K562 (cell line): ENCODE results near the gene C1orf56. TPM values are rescaled to one million over a fixed set of nuclear protein-coding genes. Genes with fewer than 3 reads are reported as not detected.

ENCODE experiments used
- EWSR1 ChIP-seq: fragments of 450-650 bp; IDR thresholded peaks from 2 replicates; pipeline ENCODE4 v1.6.1; 2018; ENCODE audit warnings: borderline replicate concordance, mild to moderate bottlenecking, low read depth, moderate library complexity; ENCODE audit not compliant: partially characterized antibody
- GATAD2A ChIP-seq: fragments of 450-650 bp; IDR thresholded peaks from 2 replicates; pipeline ENCODE4 v1.6.1; 2017
- GATAD2B ChIP-seq: fragments of 450-650 bp; IDR thresholded peaks from 2 replicates; pipeline ENCODE4 v1.6.1; 2017; ENCODE audit warnings: mild to moderate bottlenecking, borderline replicate concordance
- MEF2A ChIP-seq: IDR thresholded peaks from 2 replicates; pipeline ENCODE4 v1.6.1; 2011; ENCODE audit warnings: low read depth, mild to moderate bottlenecking, low read length, moderate library complexity; ENCODE audit not compliant: control insufficient read depth
- PRMT5 ChIP-seq: sonication (generic); formaldehyde crosslinking; IDR thresholded peaks from 2 replicates; pipeline ENCODE4 v1.5.0; 2020; ENCODE audit warnings: missing genetic modification reagents
- RAD51 ChIP-seq: fragments of 450-650 bp; IDR thresholded peaks from 2 replicates; pipeline ENCODE4 v1.7.1; 2016; ENCODE audit warnings: low read depth, mild to moderate bottlenecking, borderline replicate concordance
- RHOXF2B ChIP-seq: fragments of 250-450 bp; sonication (Bioruptor Pico); conservative IDR thresholded peaks from 2 replicates; pipeline ENCODE4 v1.5.1; 2021
- SLC30A9 ChIP-seq: fragments of 250-450 bp; sonication (Bioruptor Pico); IDR thresholded peaks from 2 replicates; pipeline ENCODE4 v1.8.0; 2022; ENCODE audit warnings: mild to moderate bottlenecking, moderate library complexity
- ZEB2 ChIP-seq: fragments of 450-650 bp; IDR thresholded peaks from 2 replicates; pipeline ENCODE4 v1.6.1; 2016
- polyA plus RNA-seq, 8 experiments: library from polyadenylated mRNA; depleted of rRNA in 4 of 8; stranded (reverse) in 5 of 8; unstranded in 3 of 8; fragments of >200 nt; fragmentation: Nextera tagmentation in 2 of 8; fragmentation: Illumina TruSeq in 1 of 8; extraction: Ambion mirVana in 2 of 8; extraction: Trizol in 1 of 8; gene quantifications; 2 replicates each; pipeline versions ENCODE4 v1.2.1 to v1.2.3, GENCODE V29; 2011 to 2014; ENCODE audit warnings: inconsistent platforms in 1 of 8, missing spikeins in 1 of 8
- total RNA-seq, 7 experiments: library from RNA; depleted of rRNA in 6 of 7; stranded (reverse); fragments of >200 nt in 6 of 7; fragmentation: Illumina TruSeq in 2 of 7; extraction: Trizol in 2 of 7; gene quantifications; 2 replicates each; pipeline versions ENCODE4 v1.2.1 to v1.2.3, GENCODE V29; 2011 to 2021; ENCODE audit warnings: low replicate concordance in 1 of 7
- TF ChIP-seq, protein P1 (sequence below), 2 experiments: fragments of 450-650 bp; IDR thresholded peaks; 2 replicates each; pipeline ENCODE4 v1.6.1; 2016; ENCODE audit warnings: mild to moderate bottlenecking in 2 of 2, borderline replicate concordance in 1 of 2, low read depth in 1 of 2, moderate library complexity in 1 of 2
- TF ChIP-seq, protein P2 (sequence below), 2 experiments: fragments of 450-650 bp in 1 of 2; sonication (generic) in 1 of 2; formaldehyde crosslinking in 1 of 2; IDR thresholded peaks; 2 replicates each; pipeline versions ENCODE4 v1.7.1 to v1.9.0; 2016 to 2022; ENCODE audit warnings: inconsistent platforms in 1 of 2, mild to moderate bottlenecking in 1 of 2, missing genetic modification reagents in 1 of 2

Gene C1orf56
- total and polyA plus RNA-seq, 9 of the 15 experiments (the other 6 are each of a cell fraction or from before 2014, with no cell fraction given): 0.18 to 15.7 (median 1.1) TPM

DNA sequence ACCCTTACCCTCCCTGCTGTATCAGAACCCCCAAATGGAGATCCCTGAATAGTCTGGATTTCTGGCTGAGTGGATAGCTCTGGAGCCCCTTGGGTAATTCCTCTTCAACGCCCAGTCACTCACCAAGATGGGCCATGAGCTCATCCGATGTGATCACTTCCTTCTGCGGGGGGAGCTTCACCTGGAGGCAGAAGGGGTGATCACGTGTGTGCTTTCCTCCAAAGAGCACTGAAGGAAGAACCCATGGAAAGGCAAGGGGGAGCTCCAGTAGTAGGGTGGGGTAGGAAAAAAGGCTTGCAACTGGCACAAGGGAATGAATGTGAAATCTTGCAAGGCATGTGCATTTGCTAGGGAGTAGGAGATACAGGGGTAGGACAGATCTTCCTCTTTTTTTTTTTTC lies 45.9 kb upstream of the C1orf56 start (continued):
- TF ChIP-seq, protein P1, sequence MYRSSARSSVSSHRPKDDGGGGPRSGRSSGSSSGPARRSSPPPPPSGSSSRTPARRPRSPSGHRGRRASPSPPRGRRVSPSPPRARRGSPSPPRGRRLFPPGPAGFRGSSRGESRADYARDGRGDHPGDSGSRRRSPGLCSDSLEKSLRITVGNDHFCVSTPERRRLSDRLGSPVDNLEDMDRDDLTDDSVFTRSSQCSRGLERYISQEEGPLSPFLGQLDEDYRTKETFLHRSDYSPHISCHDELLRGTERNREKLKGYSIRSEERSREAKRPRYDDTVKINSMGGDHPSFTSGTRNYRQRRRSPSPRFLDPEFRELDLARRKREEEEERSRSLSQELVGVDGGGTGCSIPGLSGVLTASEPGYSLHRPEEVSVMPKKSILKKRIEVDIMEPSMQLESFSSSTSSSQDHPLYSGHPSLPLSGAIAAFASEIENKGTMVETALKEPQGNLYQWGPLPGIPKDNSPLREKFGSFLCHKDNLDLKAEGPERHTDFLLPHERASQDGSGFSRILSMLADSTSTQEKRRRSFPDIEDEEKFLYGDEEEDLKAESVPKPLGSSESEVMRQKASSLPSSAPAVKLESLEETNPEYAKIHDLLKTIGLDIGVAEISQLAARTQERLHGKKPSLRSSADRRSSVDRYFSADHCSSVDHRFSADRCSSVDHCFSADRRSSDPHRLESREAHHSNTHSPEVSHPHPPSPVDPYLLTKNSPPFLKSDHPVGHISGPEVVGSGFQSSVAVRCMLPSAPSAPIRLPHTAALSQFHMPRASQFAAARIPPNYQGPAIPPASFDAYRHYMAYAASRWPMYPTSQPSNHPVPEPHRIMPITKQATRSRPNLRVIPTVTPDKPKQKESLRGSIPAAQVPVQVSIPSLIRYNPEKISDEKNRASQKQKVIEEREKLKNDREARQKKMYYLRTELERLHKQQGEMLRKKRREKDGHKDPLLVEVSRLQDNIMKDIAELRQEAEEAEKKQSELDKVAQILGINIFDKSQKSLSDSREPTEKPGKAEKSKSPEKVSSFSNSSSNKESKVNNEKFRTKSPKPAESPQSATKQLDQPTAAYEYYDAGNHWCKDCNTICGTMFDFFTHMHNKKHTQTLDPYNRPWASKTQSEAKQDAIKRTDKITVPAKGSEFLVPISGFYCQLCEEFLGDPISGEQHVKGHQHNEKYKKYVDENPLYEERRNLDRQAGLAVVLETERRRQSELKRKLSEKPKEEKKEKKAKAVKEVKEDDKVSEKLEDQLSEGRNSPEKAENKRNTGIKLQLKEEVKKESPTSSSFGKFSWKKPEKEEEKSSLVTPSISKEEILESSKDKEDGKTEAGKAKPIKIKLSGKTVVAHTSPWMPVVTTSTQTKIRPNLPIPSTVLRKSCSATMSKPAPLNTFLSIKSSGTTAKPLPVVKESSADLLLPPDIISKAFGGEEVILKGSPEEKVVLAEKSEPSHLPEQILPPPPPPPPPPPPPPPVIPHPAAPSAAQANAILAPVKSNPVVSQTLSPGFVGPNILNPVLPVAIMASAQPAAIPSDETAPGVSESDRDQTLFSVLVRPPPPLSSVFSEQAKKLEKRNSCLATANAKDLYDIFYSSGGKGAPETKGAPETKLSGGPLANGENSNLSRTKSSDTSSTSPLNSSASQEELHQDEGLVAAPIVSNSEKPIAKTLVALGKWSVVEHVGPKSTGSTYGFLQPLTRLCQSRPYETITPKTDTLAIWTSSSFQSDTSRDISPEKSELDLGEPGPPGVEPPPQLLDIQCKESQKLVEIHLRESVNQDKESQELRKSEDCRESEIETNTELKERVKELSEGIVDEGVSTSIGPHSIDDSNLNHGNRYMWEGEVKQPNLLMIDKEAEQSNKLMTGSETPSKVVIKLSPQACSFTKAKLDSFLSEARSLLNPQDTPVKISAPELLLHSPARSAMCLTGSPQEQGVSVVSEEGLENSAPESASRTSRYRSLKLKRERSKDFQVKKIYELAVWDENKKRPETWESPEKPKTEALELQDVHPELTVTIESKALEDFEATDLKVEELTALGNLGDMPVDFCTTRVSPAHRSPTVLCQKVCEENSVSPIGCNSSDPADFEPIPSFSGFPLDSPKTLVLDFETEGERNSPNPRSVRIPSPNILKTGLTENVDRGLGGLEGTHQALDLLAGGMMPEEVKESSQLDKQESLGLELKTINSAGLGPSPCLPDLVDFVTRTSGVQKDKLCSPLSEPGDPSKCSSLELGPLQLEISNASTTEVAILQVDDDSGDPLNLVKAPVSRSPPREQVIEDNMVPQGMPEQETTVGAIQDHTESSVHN (IDR thresholded peaks at IDR 0.05; ENCODE audit: borderline replicate concordance in 1 of 2, low read depth in 1 of 2): peak in 1 of 2 experiments; percentile 76; a peak in 2 of 4 replicates
- TF ChIP-seq MEF2A (peak; percentile 90), EWSR1 (no peak), ZEB2 (peak; percentile 60), RHOXF2B (CRISPR knock-in tag) (0 out of 2 replicates have a peak, but pooled peaks have one; percentile 42), GATAD2A (no peak), GATAD2B (no peak), RAD51 (peak; percentile 83), SLC30A9 (CRISPR knock-in tag) (no peak), PRMT5 (CRISPR knock-in tag) (no peak)
- TF ChIP-seq, protein P2, sequence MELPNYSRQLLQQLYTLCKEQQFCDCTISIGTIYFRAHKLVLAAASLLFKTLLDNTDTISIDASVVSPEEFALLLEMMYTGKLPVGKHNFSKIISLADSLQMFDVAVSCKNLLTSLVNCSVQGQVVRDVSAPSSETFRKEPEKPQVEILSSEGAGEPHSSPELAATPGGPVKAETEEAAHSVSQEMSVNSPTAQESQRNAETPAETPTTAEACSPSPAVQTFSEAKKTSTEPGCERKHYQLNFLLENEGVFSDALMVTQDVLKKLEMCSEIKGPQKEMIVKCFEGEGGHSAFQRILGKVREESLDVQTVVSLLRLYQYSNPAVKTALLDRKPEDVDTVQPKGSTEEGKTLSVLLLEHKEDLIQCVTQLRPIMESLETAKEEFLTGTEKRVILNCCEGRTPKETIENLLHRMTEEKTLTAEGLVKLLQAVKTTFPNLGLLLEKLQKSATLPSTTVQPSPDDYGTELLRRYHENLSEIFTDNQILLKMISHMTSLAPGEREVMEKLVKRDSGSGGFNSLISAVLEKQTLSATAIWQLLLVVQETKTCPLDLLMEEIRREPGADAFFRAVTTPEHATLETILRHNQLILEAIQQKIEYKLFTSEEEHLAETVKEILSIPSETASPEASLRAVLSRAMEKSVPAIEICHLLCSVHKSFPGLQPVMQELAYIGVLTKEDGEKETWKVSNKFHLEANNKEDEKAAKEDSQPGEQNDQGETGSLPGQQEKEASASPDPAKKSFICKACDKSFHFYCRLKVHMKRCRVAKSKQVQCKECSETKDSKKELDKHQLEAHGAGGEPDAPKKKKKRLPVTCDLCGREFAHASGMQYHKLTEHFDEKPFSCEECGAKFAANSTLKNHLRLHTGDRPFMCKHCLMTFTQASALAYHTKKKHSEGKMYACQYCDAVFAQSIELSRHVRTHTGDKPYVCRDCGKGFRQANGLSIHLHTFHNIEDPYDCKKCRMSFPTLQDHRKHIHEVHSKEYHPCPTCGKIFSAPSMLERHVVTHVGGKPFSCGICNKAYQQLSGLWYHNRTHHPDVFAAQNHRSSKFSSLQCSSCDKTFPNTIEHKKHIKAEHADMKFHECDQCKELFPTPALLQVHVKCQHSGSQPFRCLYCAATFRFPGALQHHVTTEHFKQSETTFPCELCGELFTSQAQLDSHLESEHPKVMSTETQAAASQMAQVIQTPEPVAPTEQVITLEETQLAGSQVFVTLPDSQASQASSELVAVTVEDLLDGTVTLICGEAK (IDR thresholded peaks at IDR 0.05): 0 out of 2 replicates have a peak, but pooled peaks have one; percentile 28
- TF ChIP-seq, protein P2 (CRISPR knock-in tag; IDR thresholded peaks at IDR 0.05): no peak
